B cell (primary cell): ENCODE data around the gene CCDC81. TPM values are rescaled to one million over a fixed set of nuclear protein-coding genes. Genes with fewer than 3 reads are reported as not detected.

Experiments used
- ATAC-seq: fragments of 200-7000 bp; cut with Tn5 transposase; one replicate; pipeline ENCODE4 v1.10.0; 2021; ENCODE audit warnings: low read depth, mild to moderate bottlenecking, moderate number of reproducible peaks, moderate library complexity
- CTCF ChIA-PET: fragments of 350-600 bp; sonication (Branson Sonifier 250); formaldehyde crosslinking; loops from one replicate; lab custom pipeline; 2021; ENCODE audit warnings: antibody characterized with exemption, inconsistent platforms; lab: Charles Lee
- POLR2A ChIA-PET: fragments of 350-600 bp; sonication (Branson Sonifier 250); formaldehyde crosslinking; loops from one replicate; lab custom pipeline; 2021; ENCODE audit warnings: antibody characterized with exemption; lab: Charles Lee
- DNase-seq: peaks from one replicate; pipeline ENCODE4 v3.0.0; 2013
- H2AFZ ChIP-seq: 2 replicates; pipeline ENCODE4 v1.6.1; 2012; ENCODE audit warnings: mild to moderate bottlenecking, low read depth, low read length; ENCODE audit not compliant: insufficient read depth, poor library complexity, severe bottlenecking
- H3K27ac ChIP-seq, 2 donors: 1 replicate in 1 of 2; 2 replicates in 1 of 2; pipeline ENCODE4 v1.5.1; 2012 to 2013; ENCODE audit warnings: low read length in 2 of 2, mild to moderate bottlenecking in 2 of 2, moderate library complexity in 1 of 2
- H3K27me3 ChIP-seq, 4 experiments: fragments of 200-600 bp in 1 of 4; sonication (generic) in 1 of 4; replicated peaks in 1 of 4; 1 replicate in 2 of 4; 2 replicates in 2 of 4; pipeline versions ENCODE4 v1.6.1 to v1.7.0; 2013 to 2016; ENCODE audit warnings: low read length in 3 of 4, mild to moderate bottlenecking in 2 of 4, mixed read lengths in 1 of 4, moderate library complexity in 1 of 4; ENCODE audit not compliant: insufficient read depth in 4 of 4, control insufficient read depth in 3 of 4; ENCODE audit errors: control extremely low read depth in 1 of 4
- H3K36me3 ChIP-seq, 2 experiments: replicated peaks in 1 of 2; 1 replicate in 1 of 2; 2 replicates in 1 of 2; pipeline versions ENCODE4 v1.6.1 to v1.7.1; 2013; ENCODE audit warnings: low read length in 1 of 2; ENCODE audit not compliant: insufficient read depth in 2 of 2, control insufficient read depth in 1 of 2; ENCODE audit errors: control extremely low read depth in 1 of 2, extremely low read depth in 1 of 2
- H3K4me1 ChIP-seq, 2 donors: fragments of 200-600 bp in 1 of 2; sonication (generic) in 1 of 2; 1 replicate in 1 of 2; 2 replicates in 1 of 2; pipeline versions ENCODE4 v1.5.1 to v1.6.1; 2013 to 2017; ENCODE audit warnings: low read length in 2 of 2; ENCODE audit not compliant: control insufficient read depth in 2 of 2, insufficient read depth in 2 of 2
- H3K4me2 ChIP-seq: replicated peaks from 2 replicates; pipeline ENCODE3; 2012; ENCODE audit warnings: mild to moderate bottlenecking, low read depth, low read length; ENCODE audit not compliant: poor library complexity, severe bottlenecking
- H3K4me3 ChIP-seq, 5 experiments: fragments of 200-600 bp in 1 of 5; sonication (generic) in 1 of 5; 1 replicate in 3 of 5; 2 replicates in 2 of 5; pipeline versions ENCODE4 v1.5.1 to v1.7.0; 2011 to 2016; ENCODE audit warnings: low read length in 4 of 5, mild to moderate bottlenecking in 4 of 5, low read depth in 2 of 5, control low read depth in 1 of 5, moderate library complexity in 1 of 5; ENCODE audit not compliant: insufficient read depth in 1 of 5; ENCODE audit errors: control extremely low read depth in 1 of 5, extremely low read depth in 1 of 5
- H3K79me2 ChIP-seq: fragments of 200-600 bp; sonication (generic); one replicate; pipeline ENCODE4 v1.6.0; 2016; ENCODE audit warnings: low read length; ENCODE audit not compliant: control insufficient read depth, insufficient read depth
- H3K9ac ChIP-seq: fragments of 200-600 bp; sonication (generic); 2 replicates; pipeline ENCODE4 v1.6.1; 2017; ENCODE audit warnings: mild to moderate bottlenecking, low read length, moderate library complexity
- H3K9me3 ChIP-seq, 3 donors: one replicate each; pipeline versions ENCODE4 v1.6.1 to v1.7.1; 2013; ENCODE audit warnings: low read length in 2 of 3; ENCODE audit not compliant: control insufficient read depth in 2 of 3, insufficient read depth in 1 of 3; ENCODE audit errors: control extremely low read depth in 1 of 3
- H4K20me1 ChIP-seq: 2 replicates; pipeline ENCODE4 v1.6.0; 2012; ENCODE audit warnings: mild to moderate bottlenecking, low read length; ENCODE audit not compliant: insufficient read depth, control insufficient read depth, poor library complexity, severe bottlenecking
- H3K27ac Mint-ChIP-seq: one replicate; pipeline ENCODE4 v1.8.0; 2021; ENCODE audit warnings: mixed read lengths
- H3K27me3 Mint-ChIP-seq: one replicate; pipeline ENCODE4 v1.8.0; 2021; ENCODE audit warnings: mixed read lengths
- H3K4me1 Mint-ChIP-seq: one replicate; pipeline ENCODE4 v1.8.0; 2021; ENCODE audit warnings: mixed read lengths
- H3K4me3 Mint-ChIP-seq: one replicate; pipeline ENCODE4 v1.8.0; 2021; ENCODE audit warnings: mixed read lengths
- H3K9me3 Mint-ChIP-seq: one replicate; pipeline ENCODE4 v1.8.0; 2022; ENCODE audit warnings: mixed read lengths; ENCODE audit not compliant: insufficient read depth
- EZH2 ChIP-seq: IDR thresholded peaks from 2 replicates; pipeline ENCODE4 v1.6.1; 2012; ENCODE audit warnings: borderline replicate concordance, low read depth, mild to moderate bottlenecking, moderate library complexity, low read length; ENCODE audit not compliant: insufficient read depth, poor library complexity, severe bottlenecking
- WGBS: methylation state at CpG from one replicate; pipeline ENCODE4 v1.1.5; 2013; ENCODE audit warnings: missing lambda C conversion rate; ENCODE audit not compliant: insufficient coverage; 5-methylcytosine and 5-hydroxymethylcytosine counted together
- intact Hi-C: fragments of 100-400 bp; cut with micrococcal nuclease; formaldehyde crosslinking; loops from one replicate; pipeline ENCODE4 v1.10.0; 2022
- polyA plus RNA-seq: library from polyadenylated mRNA; depleted of rRNA; stranded (reverse); fragments of >200 nt; gene quantifications from 2 replicates; pipeline ENCODE4 v1.2.3, GENCODE V29; 2012
- total RNA-seq, 2 donors: library from RNA; stranded (reverse); fragments of 120-200 nt in 1 of 2; gene quantifications; 1 replicate in 1 of 2; 2 replicates in 1 of 2; pipeline versions ENCODE4 v1.2.3 to v1.2.4, GENCODE V29; 2013 to 2022
- TF ChIP-seq, protein P1 (sequence below): fragments of 200-600 bp; IDR thresholded peaks from one replicate; pipeline ENCODE4 v1.8.0; 2022; ENCODE audit warnings: antibody characterized with exemption, mild to moderate bottlenecking

CCDC81 gene
- total and polyA plus RNA-seq, 2 donors (not counting 1 experiment from before 2014, with no cell fraction given) = 0.18 to 0.84 TPM

DNA sequence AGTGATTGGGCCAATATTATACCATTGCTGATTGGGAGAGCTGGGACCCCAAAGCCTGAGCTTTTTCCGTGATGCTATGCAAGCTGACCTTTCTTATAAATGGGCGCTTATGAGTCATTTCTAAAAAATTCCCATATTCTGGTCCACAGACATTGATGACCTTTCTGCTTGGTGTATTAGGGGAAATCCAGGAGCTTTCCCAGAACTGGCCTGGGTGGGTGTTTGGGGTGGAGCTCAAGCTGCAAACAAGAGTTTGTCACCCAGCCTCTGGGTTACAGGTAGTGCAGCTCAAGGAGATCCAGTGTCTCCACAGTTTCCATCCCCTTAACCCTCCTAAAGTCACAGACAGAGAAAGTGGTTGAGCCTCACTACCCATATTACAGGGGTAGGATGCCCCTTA lies 67.7 kb downstream of the CCDC81 start:
- DNase-seq (no peak), ATAC-seq (no peak)
- Mint-ChIP-seq H3K9me3 (no peaks in the 10 kb centered on the region), H3K4me1 (no peaks in the 10 kb centered on the region), H3K27me3 (no peaks in the 10 kb centered on the region), H3K27ac (no peak overlapping the region), H3K4me3 (no peak overlapping the region)
- no CpG with 5 or more reads among the region's 2 CpGs for WGBS
- H3K36me3 ChIP-seq = no peaks in the 10 kb centered on the region
- intact Hi-C loops = no loop called here
- H3K27ac ChIP-seq = no peak overlapping the region
- ChIA-PET CTCF (interaction anchor here (2.3 to 2.4 kb wide), 2 partner anchors 12 to 15 kb away, joined by 6 to 17 read pairs; no protein-coding TSS in a partner anchor), POLR2A (no interaction called here)
- H3K4me3 ChIP-seq = no peak overlapping the region
- no peaks in the 10 kb centered on the region for H3K79me2 ChIP-seq
- TF ChIP-seq, protein P1, sequence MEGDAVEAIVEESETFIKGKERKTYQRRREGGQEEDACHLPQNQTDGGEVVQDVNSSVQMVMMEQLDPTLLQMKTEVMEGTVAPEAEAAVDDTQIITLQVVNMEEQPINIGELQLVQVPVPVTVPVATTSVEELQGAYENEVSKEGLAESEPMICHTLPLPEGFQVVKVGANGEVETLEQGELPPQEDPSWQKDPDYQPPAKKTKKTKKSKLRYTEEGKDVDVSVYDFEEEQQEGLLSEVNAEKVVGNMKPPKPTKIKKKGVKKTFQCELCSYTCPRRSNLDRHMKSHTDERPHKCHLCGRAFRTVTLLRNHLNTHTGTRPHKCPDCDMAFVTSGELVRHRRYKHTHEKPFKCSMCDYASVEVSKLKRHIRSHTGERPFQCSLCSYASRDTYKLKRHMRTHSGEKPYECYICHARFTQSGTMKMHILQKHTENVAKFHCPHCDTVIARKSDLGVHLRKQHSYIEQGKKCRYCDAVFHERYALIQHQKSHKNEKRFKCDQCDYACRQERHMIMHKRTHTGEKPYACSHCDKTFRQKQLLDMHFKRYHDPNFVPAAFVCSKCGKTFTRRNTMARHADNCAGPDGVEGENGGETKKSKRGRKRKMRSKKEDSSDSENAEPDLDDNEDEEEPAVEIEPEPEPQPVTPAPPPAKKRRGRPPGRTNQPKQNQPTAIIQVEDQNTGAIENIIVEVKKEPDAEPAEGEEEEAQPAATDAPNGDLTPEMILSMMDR = no peak
- no peak for TF ChIP-seq EZH2
- H3K4me1 ChIP-seq = no peaks in the 10 kb centered on the region
- H2AFZ ChIP-seq = no peak overlapping the region
- H3K27me3 ChIP-seq = no peaks in the 10 kb centered on the region
- no peak overlapping the region for H3K9ac ChIP-seq
- no peak overlapping the region for H3K4me2 ChIP-seq
- no peaks in the 10 kb centered on the region for H4K20me1 ChIP-seq
- H3K9me3 ChIP-seq = no peaks in the 10 kb centered on the region

DNA sequence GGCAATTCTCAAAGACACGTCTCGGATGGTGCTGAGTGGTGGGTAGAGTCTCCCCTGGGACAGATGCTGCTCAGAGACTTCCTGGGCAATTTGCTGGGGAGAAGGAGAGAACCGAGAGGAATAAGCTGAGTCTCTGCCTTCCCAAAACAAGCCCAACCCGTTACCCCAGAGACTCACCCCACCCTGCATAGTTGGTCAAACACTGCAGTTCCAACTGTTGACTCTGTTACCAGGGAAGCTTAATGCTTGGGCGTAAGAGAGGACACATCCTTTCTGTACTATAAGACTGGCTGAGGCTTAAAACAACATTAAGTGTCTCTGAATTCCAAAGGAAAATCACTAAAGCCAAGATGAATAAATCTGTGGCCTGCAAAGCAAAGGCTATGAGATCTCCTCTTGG lies 68.1 kb downstream of the CCDC81 start:
- no peak for ATAC-seq
- no peak overlapping the region for H3K27ac Mint-ChIP-seq
- POLR2A ChIA-PET = no interaction called here

More for the DNA sequence above, 68.1 kb downstream of the CCDC81 start:
- Histone ChIP-seq H3K4me2 (no peak overlapping the region), H3K27me3 (no peaks in the 10 kb centered on the region), H3K27ac (no peak overlapping the region), H3K4me1 (no peaks in the 10 kb centered on the region), H2AFZ (no peak overlapping the region), H3K36me3 (no peaks in the 10 kb centered on the region), H4K20me1 (no peaks in the 10 kb centered on the region), H3K9me3 (no peaks in the 10 kb centered on the region), H3K9ac (no peak overlapping the region), H3K79me2 (no peaks in the 10 kb centered on the region), H3K4me3 (no peak overlapping the region)
- CTCF ChIA-PET = interaction anchor here (2.3 to 2.4 kb wide), 2 partner anchors 12 to 14 kb away, joined by 6 to 17 read pairs; no protein-coding TSS in a partner anchor
- no peaks in the 10 kb centered on the region for H3K27me3 Mint-ChIP-seq
- 100% methylated on average over 1 of the region's 5 CpGs for WGBS
- TF ChIP-seq EZH2 = no peak
- TF ChIP-seq, protein P1 = no peak
- H3K4me1 Mint-ChIP-seq = no peaks in the 10 kb centered on the region
- H3K4me3 Mint-ChIP-seq = no peak overlapping the region
- no peak for DNase-seq
- intact Hi-C loops = no loop called here
- no peaks in the 10 kb centered on the region for H3K9me3 Mint-ChIP-seq
